ENCODE measurements around the gene GBA3. TPM values are rescaled to one million over a fixed set of nuclear protein-coding genes. Genes with fewer than 3 reads are reported as not detected.

Gene GBA3
- total RNA-seq, 1 experiment from 2014 or later = not detected

DNA sequence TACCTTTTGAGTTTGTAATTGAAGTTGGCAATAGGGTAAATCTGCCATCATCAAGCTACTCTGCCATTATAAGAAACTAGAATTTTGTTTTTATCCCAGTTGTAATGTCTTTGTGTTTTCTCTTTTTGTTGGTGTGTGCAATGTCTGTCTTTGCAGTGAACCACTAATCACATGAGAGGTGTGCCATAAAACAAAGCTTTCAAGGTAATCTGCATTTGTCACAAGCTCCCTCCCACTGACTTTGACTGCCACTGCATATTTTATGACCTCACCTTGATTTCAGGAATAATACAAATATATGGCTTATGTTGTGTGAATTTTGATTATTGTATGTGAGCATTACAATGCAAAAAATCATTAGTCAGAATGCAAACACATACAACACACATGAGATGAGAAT, 9.0 kb upstream of the GBA3 start:
- RAD21 ChIA-PET (ENCODE audit: low non-redundant PET in 1 of 2, low total read pairs in 2 of 2, uncharacterized antibody in 2 of 2, unreplicated experiment in 2 of 2) = no interaction called here

DNA sequence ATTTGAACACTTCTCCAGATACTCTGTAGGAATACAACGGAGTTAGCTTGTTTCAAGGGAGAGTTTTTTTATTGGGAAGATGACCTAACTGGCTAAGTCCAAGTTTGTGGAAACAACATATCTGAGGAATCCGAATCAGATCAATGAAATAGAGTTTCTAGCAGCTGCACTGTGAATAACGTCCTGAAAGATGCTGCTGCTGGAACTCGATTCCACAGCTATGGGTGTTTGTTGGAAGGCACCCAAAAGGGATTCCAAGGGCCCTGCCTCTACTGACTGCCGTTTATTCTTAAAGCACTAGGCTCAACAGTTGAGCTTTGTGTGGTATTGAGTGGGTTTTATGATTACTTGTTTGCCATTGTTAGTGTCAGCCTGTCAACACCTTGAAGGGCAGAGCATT, 6.6 kb upstream of the GBA3 start:
- no peak overlapping the region for H3K4me2 ChIP-seq (ENCODE audit: low read length)
- no peaks in the 10 kb centered on the region for H3K79me2 ChIP-seq (ENCODE audit: insufficient read depth, low read length)
- H4K20me1 ChIP-seq (ENCODE audit: insufficient read depth) = no peaks in the 10 kb centered on the region
- ChIA-PET CTCF (no interaction called here), RAD21 (ENCODE audit: low non-redundant PET in 1 of 2, low total read pairs in 2 of 2, uncharacterized antibody in 2 of 2, unreplicated experiment in 2 of 2) (no interaction called here), POLR2A (no interaction called here)
- H3K9me3 ChIP-seq (ENCODE audit: control insufficient read depth in 1 of 2, insufficient read depth in 1 of 2, low read depth in 1 of 2, low read length in 2 of 2) = no peaks in the 10 kb centered on the region
- H2AFZ ChIP-seq (ENCODE audit: low read depth, low read length, poor library complexity, severe bottlenecking) = no peak overlapping the region
- no peak for DNase-seq (ENCODE audit: low read depth, low spot score)
- no peaks in the 10 kb centered on the region for H3K4me1 ChIP-seq (ENCODE audit: control insufficient read depth in 1 of 2, insufficient read depth in 2 of 2, low read length in 2 of 2)
- no peaks in the 10 kb centered on the region for H3K9me2 ChIP-seq (ENCODE audit: insufficient read depth)
- BruUV-seq (replicated peaks) = no TSS peak
- no peak overlapping the region for H3K9ac ChIP-seq (ENCODE audit: low read length)
- ATAC-seq = no peak
- no peak overlapping the region for H3K27ac ChIP-seq (ENCODE audit: low read depth, low read length)
- intact Hi-C loops (cut with micrococcal nuclease) = no loop called here
- H3K27me3 ChIP-seq (ENCODE audit: insufficient read depth, low read length) = peaks cover 23% of the 10 kb centered on the region
- H3K4me3 ChIP-seq (replicated peaks in 1 of 2; ENCODE audit: low read depth in 1 of 2, low read length in 2 of 2) = no peak overlapping the region
- no peaks in the 10 kb centered on the region for H3K36me3 ChIP-seq (ENCODE audit: control insufficient read depth in 1 of 2, insufficient read depth in 2 of 2, low read length in 2 of 2)
- no peak for TF ChIP-seq POLR2A (IDR thresholded peaks at IDR 0.05; ENCODE audit: borderline replicate concordance, extremely low read depth, insufficient read depth, insufficient read length)
- TF ChIP-seq EGR1 (IDR thresholded peaks at IDR 0.05; ENCODE audit: low read depth) = no peak
- TF ChIP-seq, protein P1, sequence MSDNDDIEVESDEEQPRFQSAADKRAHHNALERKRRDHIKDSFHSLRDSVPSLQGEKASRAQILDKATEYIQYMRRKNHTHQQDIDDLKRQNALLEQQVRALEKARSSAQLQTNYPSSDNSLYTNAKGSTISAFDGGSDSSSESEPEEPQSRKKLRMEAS (IDR thresholded peaks at IDR 0.05) = no peak
- no peak for TF ChIP-seq YY1 (IDR thresholded peaks at IDR 0.05; ENCODE audit: extremely low read depth, insufficient replicate concordance, low read depth, low read length)
- TF ChIP-seq EZH2 (IDR thresholded peaks at IDR 0.05) = no peak
- TF ChIP-seq CEBPB (IDR thresholded peaks at IDR 0.05; ENCODE audit: low read depth) = no peak
- no peak for TF ChIP-seq EZH2phosphoT487 (IDR thresholded peaks at IDR 0.05; ENCODE audit: borderline replicate concordance)
- TF ChIP-seq CBX3 (IDR thresholded peaks at IDR 0.05; ENCODE audit: low read depth) = no peak
- TF ChIP-seq, protein P2, sequence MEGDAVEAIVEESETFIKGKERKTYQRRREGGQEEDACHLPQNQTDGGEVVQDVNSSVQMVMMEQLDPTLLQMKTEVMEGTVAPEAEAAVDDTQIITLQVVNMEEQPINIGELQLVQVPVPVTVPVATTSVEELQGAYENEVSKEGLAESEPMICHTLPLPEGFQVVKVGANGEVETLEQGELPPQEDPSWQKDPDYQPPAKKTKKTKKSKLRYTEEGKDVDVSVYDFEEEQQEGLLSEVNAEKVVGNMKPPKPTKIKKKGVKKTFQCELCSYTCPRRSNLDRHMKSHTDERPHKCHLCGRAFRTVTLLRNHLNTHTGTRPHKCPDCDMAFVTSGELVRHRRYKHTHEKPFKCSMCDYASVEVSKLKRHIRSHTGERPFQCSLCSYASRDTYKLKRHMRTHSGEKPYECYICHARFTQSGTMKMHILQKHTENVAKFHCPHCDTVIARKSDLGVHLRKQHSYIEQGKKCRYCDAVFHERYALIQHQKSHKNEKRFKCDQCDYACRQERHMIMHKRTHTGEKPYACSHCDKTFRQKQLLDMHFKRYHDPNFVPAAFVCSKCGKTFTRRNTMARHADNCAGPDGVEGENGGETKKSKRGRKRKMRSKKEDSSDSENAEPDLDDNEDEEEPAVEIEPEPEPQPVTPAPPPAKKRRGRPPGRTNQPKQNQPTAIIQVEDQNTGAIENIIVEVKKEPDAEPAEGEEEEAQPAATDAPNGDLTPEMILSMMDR (IDR thresholded peaks at IDR 0.05 in 2 of 3, conservative IDR thresholded peaks at IDR 0.05 in 1 of 3; ENCODE audit: borderline replicate concordance in 1 of 3, insufficient read depth in 1 of 3, low read depth in 2 of 3, low read length in 2 of 3) = no peak
- TF ChIP-seq SP1 (IDR thresholded peaks at IDR 0.05; ENCODE audit: low read depth) = no peak
- no peak for TF ChIP-seq ZNF274 (IDR thresholded peaks at IDR 0.05; ENCODE audit: low read depth, low read length)

More for the DNA sequence above, 9.0 kb upstream of the GBA3 start:
- no peak overlapping the region for H3K4me2 ChIP-seq (ENCODE audit: low read length)
- H3K36me3 ChIP-seq (ENCODE audit: control insufficient read depth in 1 of 2, insufficient read depth in 2 of 2, low read length in 2 of 2) = no peaks in the 10 kb centered on the region
- H4K20me1 ChIP-seq (ENCODE audit: insufficient read depth) = no peaks in the 10 kb centered on the region
- intact Hi-C loops (cut with micrococcal nuclease) = no loop called here
- H3K4me1 ChIP-seq (ENCODE audit: control insufficient read depth in 1 of 2, insufficient read depth in 2 of 2, low read length in 2 of 2) = no peaks in the 10 kb centered on the region
- CTCF ChIA-PET = no interaction called here
- H3K27ac ChIP-seq (ENCODE audit: low read depth, low read length) = no peak overlapping the region
- H2AFZ ChIP-seq (ENCODE audit: low read depth, low read length, poor library complexity, severe bottlenecking) = no peak overlapping the region
- TF ChIP-seq, protein P2 (IDR thresholded peaks at IDR 0.05 in 2 of 3, conservative IDR thresholded peaks at IDR 0.05 in 1 of 3; ENCODE audit: borderline replicate concordance in 1 of 3, insufficient read depth in 1 of 3, low read depth in 2 of 3, low read length in 2 of 3) = no peak
- TF ChIP-seq, protein P3, sequence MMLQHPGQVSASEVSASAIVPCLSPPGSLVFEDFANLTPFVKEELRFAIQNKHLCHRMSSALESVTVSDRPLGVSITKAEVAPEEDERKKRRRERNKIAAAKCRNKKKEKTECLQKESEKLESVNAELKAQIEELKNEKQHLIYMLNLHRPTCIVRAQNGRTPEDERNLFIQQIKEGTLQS (IDR thresholded peaks at IDR 0.05) = no peak
- DNase-seq (ENCODE audit: low read depth, low spot score) = no peak
- no TSS peak for BruUV-seq (replicated peaks)
- no peaks in the 10 kb centered on the region for H3K79me2 ChIP-seq (ENCODE audit: insufficient read depth, low read length)
- H3K9ac ChIP-seq (ENCODE audit: low read length) = no peak overlapping the region
- peaks cover 23% of the 10 kb centered on the region for H3K27me3 ChIP-seq (ENCODE audit: insufficient read depth, low read length)
- no peaks in the 10 kb centered on the region for H3K9me2 ChIP-seq (ENCODE audit: insufficient read depth)
- no peaks in the 10 kb centered on the region for H3K9me3 ChIP-seq (ENCODE audit: control insufficient read depth in 1 of 2, insufficient read depth in 1 of 2, low read depth in 1 of 2, low read length in 2 of 2)
- ATAC-seq = no peak
- POLR2A ChIA-PET = no interaction called here
- H3K4me3 ChIP-seq (replicated peaks in 1 of 2; ENCODE audit: low read depth in 1 of 2, low read length in 2 of 2) = no peak overlapping the region
